K562 (cell line): ENCODE measurements around the gene PLXNA2. TPM values are rescaled to one million over a fixed set of nuclear protein-coding genes. Genes with fewer than 3 reads are reported as not detected.

ENCODE experiments used
- ATAC-seq: fragments of 200-7000 bp; cut with Tn5 transposase; 3 replicates; pipeline ENCODE4 v1.9.1; 2020; ENCODE audit warnings: moderate library complexity
- BruUV-seq: library from RNA; stranded (reverse); fragments of 400-500 nt; replicated peaks from 2 replicates; lab custom pipeline; 2021; lab: Mats Ljungman, UMichigan
- CTCF ChIA-PET: fragments of 300-600 bp; formaldehyde crosslinking; extraction: SDS; loops from one replicate; lab custom pipeline; 2021; ENCODE audit warnings: low intra/inter-chr PET ratio; lab: Yijun Ruan, JAX
- POLR2A ChIA-PET: fragments of 300-600, 350-650 bp; sonication (Branson Sonifier 250); formaldehyde crosslinking; extraction: SDS; loops from one replicate; lab custom pipeline; 2021; ENCODE audit warnings: antibody characterized with exemption, inconsistent platforms; lab: Yijun Ruan, JAX
- DNase-seq, 4 experiments: peaks; one replicate each; pipeline versions ENCODE4 v3.0.0 to v3.0.0-alpha.2; 2011 to 2018; ENCODE audit warnings: low spot score in 3 of 4, mixed read lengths in 3 of 4; ENCODE audit errors: extremely low read depth in 1 of 4
- FAIRE-seq: peaks from 2 replicates; lab custom pipeline; 2011; peaks lifted over from hg19 to GRCh38; lab: Jason Lieb, UNC
- H2AFZ ChIP-seq: 2 replicates; pipeline ENCODE4 v1.6.0; 2011; ENCODE audit warnings: low read depth, low read length, control low read depth, inconsistent platforms
- H3K27ac ChIP-seq: fragments of 200-600 bp; 3 replicates; pipeline ENCODE4 v1.8.0; 2011; ENCODE audit warnings: low read depth, mild to moderate bottlenecking, control low read depth, inconsistent platforms, low read length, moderate library complexity, mixed read lengths; ENCODE audit errors: extremely low read depth
- H3K27me3 ChIP-seq, 2 experiments: fragments of 300-600 bp in 1 of 2; 2 replicates in 1 of 2; 3 replicates in 1 of 2; pipeline versions ENCODE4 v1.6.0 to v1.8.0; 2011; ENCODE audit warnings: inconsistent platforms in 2 of 2, low read length in 2 of 2, mild to moderate bottlenecking in 1 of 2, mixed read lengths in 1 of 2, moderate library complexity in 1 of 2; ENCODE audit not compliant: control insufficient read depth in 2 of 2, insufficient read depth in 2 of 2
- H3K36me3 ChIP-seq: fragments of 300-600 bp; 3 replicates; pipeline ENCODE4 v1.8.0; 2011; ENCODE audit warnings: mild to moderate bottlenecking, low read length, inconsistent platforms; ENCODE audit not compliant: control insufficient read depth, insufficient read depth
- H3K4me1 ChIP-seq, 2 experiments: fragments of 200-600 bp in 1 of 2; replicated peaks in 1 of 2; 2 replicates in 1 of 2; 3 replicates in 1 of 2; pipeline versions ENCODE4 v1.5.1 to v1.8.0; 2011; ENCODE audit warnings: inconsistent platforms in 2 of 2, low read length in 2 of 2, mild to moderate bottlenecking in 1 of 2, mixed read lengths in 1 of 2, moderate library complexity in 1 of 2; ENCODE audit not compliant: control insufficient read depth in 2 of 2, insufficient read depth in 2 of 2
- H3K4me2 ChIP-seq: 2 replicates; pipeline ENCODE4 v1.6.1; 2011; ENCODE audit warnings: low read length, control low read depth, inconsistent platforms, mixed read lengths; ENCODE audit not compliant: insufficient read depth
- H3K4me3 ChIP-seq: fragments of 200-600 bp; sonication (generic), shearing (Covaris generic); 2 replicates; pipeline ENCODE4 v1.5.1; 2016; ENCODE audit warnings: control low read depth, inconsistent platforms
- H3K79me2 ChIP-seq: fragments of 200-600 bp; 3 replicates; pipeline ENCODE4 v1.8.0; 2011; ENCODE audit warnings: low read length, inconsistent platforms; ENCODE audit not compliant: control insufficient read depth, insufficient read depth
- H3K9ac ChIP-seq, 2 experiments: 2 replicates each; pipeline versions ENCODE4 v1.6.0 to v1.6.1; 2011; ENCODE audit warnings: low read depth in 2 of 2, low read length in 2 of 2, control low read depth in 1 of 2, inconsistent platforms in 1 of 2, mild to moderate bottlenecking in 1 of 2, mixed read lengths in 1 of 2; ENCODE audit not compliant: insufficient read depth in 1 of 2
- H3K9me1 ChIP-seq: one replicate; pipeline ENCODE4 v1.6.0; 2011; ENCODE audit warnings: inconsistent platforms, mild to moderate bottlenecking, low read length, moderate library complexity; ENCODE audit not compliant: control insufficient read depth, insufficient read depth
- H3K9me3 ChIP-seq: replicated peaks from 2 replicates; pipeline ENCODE4 v1.5.1; 2011; ENCODE audit warnings: low read depth, low read length, inconsistent platforms; ENCODE audit not compliant: control insufficient read depth, insufficient read depth
- H4K20me1 ChIP-seq: replicated peaks from 2 replicates; pipeline ENCODE4 v1.6.1; 2011; ENCODE audit warnings: low read length, inconsistent platforms, mixed read lengths; ENCODE audit not compliant: control insufficient read depth, insufficient read depth
- CEBPG ChIP-seq, 3 experiments: fragments of 200-800 bp in 1 of 3; sonication (Bioruptor generic) in 1 of 3; sonication (generic) in 1 of 3; formaldehyde crosslinking in 1 of 3; IDR thresholded peaks in 2 of 3; conservative IDR thresholded peaks in 1 of 3; 2 replicates each; pipeline versions ENCODE4 v1.6.1 to v1.8.0; 2016 to 2022; ENCODE audit warnings: missing compliant biosample characterization in 2 of 3, missing genetic modification characterization in 2 of 3, mild to moderate bottlenecking in 1 of 3, missing genetic modification reagents in 1 of 3
- DLX4 ChIP-seq: fragments of 250-450 bp; sonication (Bioruptor Pico); IDR thresholded peaks from 2 replicates; pipeline ENCODE4 v1.6.1; 2021; ENCODE audit warnings: mild to moderate bottlenecking
- ELF2 ChIP-seq: fragments of 250-450 bp; sonication (Bioruptor Pico); IDR thresholded peaks from 2 replicates; pipeline ENCODE4 v1.5.0; 2021; ENCODE audit warnings: mild to moderate bottlenecking
- ELK3 ChIP-seq: fragments of 450-650 bp; formaldehyde crosslinking; IDR thresholded peaks from 2 replicates; pipeline ENCODE4 v1.4.0; 2020; ENCODE audit warnings: mild to moderate bottlenecking
- FOSL1 ChIP-seq: fragments of 200-800 bp; sonication (Bioruptor generic); conservative IDR thresholded peaks from 2 replicates; pipeline ENCODE4 v1.6.1; 2016; ENCODE audit warnings: missing genetic modification characterization, missing compliant biosample characterization
- GABPB2 ChIP-seq: fragments of 250-450 bp; sonication (Bioruptor Pico); conservative IDR thresholded peaks from 2 replicates; pipeline ENCODE4 v1.5.1; 2021; ENCODE audit warnings: mild to moderate bottlenecking
- HMG20A ChIP-seq: fragments of 450-650 bp; formaldehyde crosslinking; conservative IDR thresholded peaks from 2 replicates; pipeline ENCODE4 v1.4.0; 2020; ENCODE audit warnings: mild to moderate bottlenecking, mixed read lengths
- MAX ChIP-seq: sonication (generic); formaldehyde crosslinking; IDR thresholded peaks from 2 replicates; pipeline ENCODE4 v1.9.0; 2022; ENCODE audit warnings: mild to moderate bottlenecking, missing genetic modification reagents
- PHB ChIP-seq: fragments of 250-450 bp; sonication (Bioruptor Pico); IDR thresholded peaks from 2 replicates; pipeline ENCODE4 v1.5.0; 2021
- RFX5 ChIP-seq: IDR thresholded peaks from 2 replicates; pipeline ENCODE4 v1.6.1; 2011; ENCODE audit warnings: low read depth, mild to moderate bottlenecking, improper control_type of control experiment, low read length
- SUPT5H ChIP-seq: fragments of 450-650 bp; IDR thresholded peaks from 2 replicates; pipeline ENCODE4 v1.6.1; 2016
- TAF1 ChIP-seq: IDR thresholded peaks from 2 replicates; pipeline ENCODE4 v1.6.1; 2011; ENCODE audit warnings: mild to moderate bottlenecking, low read length, moderate library complexity; ENCODE audit not compliant: insufficient read depth, control insufficient read depth, severe bottlenecking; ENCODE audit errors: extremely low read depth
- ZNF23 ChIP-seq: fragments of 250-450 bp; sonication (Bioruptor Pico); IDR thresholded peaks from 2 replicates; pipeline ENCODE4 v1.4.0; 2020; ENCODE audit warnings: mild to moderate bottlenecking
- ZNF75A ChIP-seq: fragments of 450-650 bp; formaldehyde crosslinking; IDR thresholded peaks from 2 replicates; pipeline ENCODE4 v1.4.0; 2020; ENCODE audit warnings: mild to moderate bottlenecking
- WGBS: fragments of 100-300 bp; shearing (Covaris generic); methylation state at CpG from one replicate; pipeline ENCODE4 v1.1.6; 2016; ENCODE audit warnings: low coverage, mixed read lengths; ENCODE audit not compliant: insufficient coverage; ENCODE audit errors: missing lambda C conversion rate; 5-methylcytosine and 5-hydroxymethylcytosine counted together
- in situ Hi-C: fragments of 300-500 bp; cut with MboI; formaldehyde crosslinking; loops from 4 replicates; pipeline ENCODE4 v1.15.0; 2018; ENCODE audit warnings: inconsistent platforms, mixed read lengths
- intact Hi-C: fragments of 100-400 bp; cut with micrococcal nuclease; formaldehyde crosslinking; loops from 2 replicates; pipeline ENCODE4 v1.14.2; 2022
- polyA plus RNA-seq, 8 experiments: library from polyadenylated mRNA; depleted of rRNA in 4 of 8; stranded (reverse) in 5 of 8; unstranded in 3 of 8; fragments of >200 nt; fragmentation: Nextera tagmentation in 2 of 8; fragmentation: Illumina TruSeq in 1 of 8; extraction: Ambion mirVana in 2 of 8; extraction: Trizol in 1 of 8; gene quantifications; 2 replicates each; pipeline versions ENCODE4 v1.2.1 to v1.2.3, GENCODE V29; 2011 to 2014; ENCODE audit warnings: inconsistent platforms in 1 of 8, missing spikeins in 1 of 8
- total RNA-seq, 7 experiments: library from RNA; depleted of rRNA in 6 of 7; stranded (reverse); fragments of >200 nt in 6 of 7; fragmentation: Illumina TruSeq in 2 of 7; extraction: Trizol in 2 of 7; gene quantifications; 2 replicates each; pipeline versions ENCODE4 v1.2.1 to v1.2.3, GENCODE V29; 2011 to 2021; ENCODE audit warnings: low replicate concordance in 1 of 7

PLXNA2 gene
- total and polyA plus RNA-seq, 9 of the 15 experiments (the other 6 are each of a cell fraction or from before 2014, with no cell fraction given), result 0.01 to 1.3 (median 0.32) TPM

GRCh38 chr1:208173749-208174148 lies 70.4 kb downstream of the PLXNA2 start:
- in situ Hi-C loops (no loop called here), intact Hi-C loops (no loop called here)
- no peaks in the 10 kb centered on the region for H3K79me2 ChIP-seq
- H3K4me1 ChIP-seq, result peaks cover 13 to 29% of the 10 kb centered on the region in 2 experiments; a peak in 4 of 5 replicates
- H3K27me3 ChIP-seq, result no peaks in the 10 kb centered on the region
- H4K20me1 ChIP-seq, result no peaks in the 10 kb centered on the region
- ATAC-seq (no peak), FAIRE-seq (no peak), DNase-seq (no peak)
- no peaks in the 10 kb centered on the region for H3K9me3 ChIP-seq
- BruUV-seq, result no TSS peak
- H3K9me1 ChIP-seq, result no peaks in the 10 kb centered on the region
- H3K27ac ChIP-seq, result no peak overlapping the region
- CTCF ChIA-PET, result no interaction called here
- H3K4me3 ChIP-seq, result no peak overlapping the region
- WGBS, result 46% methylated on average over 6 of the region's 6 CpGs
- POLR2A ChIA-PET, result interaction anchor here (1.7 kb wide), 1 partner anchor 12 kb away, joined by 4 read pairs; no protein-coding TSS in a partner anchor
- H3K9ac ChIP-seq, result no peak overlapping the region
- H2AFZ ChIP-seq, result no peak overlapping the region
- no peaks in the 10 kb centered on the region for H3K36me3 ChIP-seq
- no peak for TF ChIP-seq PHB (CRISPR knock-in tag)
- TF ChIP-seq ZNF75A (CRISPR knock-in tag), result no peak
- TF ChIP-seq MAX (CRISPR knock-in tag), result 0 out of 2 replicates have a peak, but pooled peaks have one; percentile 22
- no peak for TF ChIP-seq ELF2 (CRISPR knock-in tag)
- no peak for TF ChIP-seq DLX4
- TF ChIP-seq SUPT5H, result no peak
- no peak for TF ChIP-seq GABPB2 (CRISPR knock-in tag)
- no peak for TF ChIP-seq TAF1
- no peak for TF ChIP-seq CEBPG (CRISPR knock-in tag; IDR thresholded peaks at IDR 0.05)
- no peak for TF ChIP-seq CEBPG (tag; conservative IDR thresholded peaks at IDR 0.05 in 1 of 2, IDR thresholded peaks at IDR 0.05 in 1 of 2)
- TF ChIP-seq ELK3 (CRISPR knock-in tag), result no peak
- TF ChIP-seq ZNF23 (CRISPR knock-in tag), result no peak
- TF ChIP-seq RFX5, result no peak
- TF ChIP-seq HMG20A (CRISPR knock-in tag), result no peak
- TF ChIP-seq FOSL1, result 0 out of 2 replicates have a peak, but pooled peaks have one; percentile 45
- H3K4me2 ChIP-seq, result no peak overlapping the region
